ENCODE results near the gene SLC6A19.

- TF ChIP-seq CTCF (IDR thresholded peaks at IDR 0.05) (no peak), EZH2 (IDR thresholded peaks at IDR 0.05; ENCODE audit: borderline replicate concordance, insufficient read depth, low read depth, low read length, poor library complexity, severe bottlenecking) (no peak)
Observed at GRCh38 chr5:1262381-1262780, 61.0 kb downstream of the SLC6A19 start.

All from B cell (primary cell).